Spinal cord (tissue), 10 donors: ENCODE data around the gene SPAG6. TPM values are rescaled to one million over a fixed set of nuclear protein-coding genes. Genes with fewer than 3 reads are reported as not detected.

ENCODE experiments used
- DNase-seq, 6 donors: peaks; one replicate each; pipeline versions ENCODE4 v3.0.0 to v3.0.0-alpha.2; 2013 to 2015; ENCODE audit warnings: low spot score in 6 of 6, low read depth in 4 of 6
- H3K27ac ChIP-seq: one replicate; pipeline ENCODE4 v1.5.1; 2013; ENCODE audit warnings: low read depth, low read length, control low read depth
- H3K27me3 ChIP-seq: one replicate; pipeline ENCODE4 v1.6.1; 2013; ENCODE audit warnings: low read length; ENCODE audit not compliant: control insufficient read depth, insufficient read depth
- H3K36me3 ChIP-seq: one replicate; pipeline ENCODE4 v1.6.1; 2013; ENCODE audit warnings: low read length; ENCODE audit not compliant: control insufficient read depth, insufficient read depth
- H3K4me1 ChIP-seq: one replicate; pipeline ENCODE4 v1.6.1; 2013; ENCODE audit warnings: low read length; ENCODE audit not compliant: control insufficient read depth, insufficient read depth
- H3K4me3 ChIP-seq: one replicate; pipeline ENCODE4 v1.5.1; 2013; ENCODE audit warnings: low read depth, low read length, control low read depth
- H3K9me3 ChIP-seq: one replicate; pipeline ENCODE4 v1.6.1; 2013; ENCODE audit warnings: low read length; ENCODE audit not compliant: control insufficient read depth, insufficient read depth
- WGBS: methylation state at CpG from one replicate; pipeline ENCODE4 v1.1.5; 2013; ENCODE audit warnings: missing lambda C conversion rate; ENCODE audit not compliant: insufficient coverage; 5-methylcytosine and 5-hydroxymethylcytosine counted together
- polyA plus RNA-seq, 2 donors: library from polyadenylated mRNA; unstranded; fragments of 120-200 nt; gene quantifications; one replicate each; pipeline ENCODE4 v1.2.1, GENCODE V29; 2013; ENCODE audit not compliant: insufficient read length in 2 of 2
- total RNA-seq, 2 donors: library from RNA; depleted of rRNA in 1 of 2; stranded (reverse); fragments of 120-200 nt in 1 of 2; fragments of >200 nt in 1 of 2; gene quantifications; one replicate each; pipeline versions ENCODE4 v1.2.3 to v1.2.4, GENCODE V29; 2013 to 2014
- donor health status: healthy.

Gene SPAG6
- total and polyA plus RNA-seq, 4 donors, result 4.5 to 19.4 (median 11.5) TPM

DNA sequence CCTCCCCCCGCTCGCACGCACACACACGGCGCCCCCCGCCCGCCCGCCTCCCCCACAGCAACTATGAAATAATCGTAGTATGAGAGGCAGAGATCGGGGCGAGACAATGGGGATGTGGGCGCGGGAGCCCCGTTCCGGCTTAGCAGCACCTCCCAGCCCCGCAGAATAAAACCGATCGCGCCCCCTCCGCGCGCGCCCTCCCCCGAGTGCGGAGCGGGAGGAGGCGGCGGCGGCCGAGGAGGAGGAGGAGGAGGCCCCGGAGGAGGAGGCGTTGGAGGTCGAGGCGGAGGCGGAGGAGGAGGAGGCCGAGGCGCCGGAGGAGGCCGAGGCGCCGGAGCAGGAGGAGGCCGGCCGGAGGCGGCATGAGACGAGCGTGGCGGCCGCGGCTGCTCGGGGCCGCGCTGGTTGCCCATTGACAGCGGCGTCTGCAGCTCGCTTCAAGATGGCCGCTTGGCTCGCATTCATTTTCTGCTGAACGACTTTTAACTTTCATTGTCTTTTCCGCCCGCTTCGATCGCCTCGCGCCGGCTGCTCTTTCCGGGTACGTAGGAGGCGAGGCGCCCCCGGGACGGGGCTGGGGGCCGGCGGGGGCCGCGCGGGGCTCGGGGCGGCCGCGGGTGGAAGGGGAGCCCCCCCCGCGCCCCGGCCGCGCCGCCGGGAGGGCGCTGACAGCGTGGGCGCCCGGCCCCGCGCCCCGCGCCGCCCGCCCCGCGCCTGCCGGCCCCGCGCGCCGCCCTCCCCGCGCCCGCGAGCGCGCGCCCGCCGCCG lies 24.0 kb upstream of the SPAG6 start:
- Histone ChIP-seq H3K4me3 (peak overlapping the region; percentile 71), H3K9me3 (no peaks in the 10 kb centered on the region), H3K27me3 (peaks cover 54% of the 10 kb centered on the region), H3K36me3 (no peaks in the 10 kb centered on the region), H3K27ac (peak overlapping the region; percentile 81), H3K4me1 (peaks cover 14% of the 10 kb centered on the region)
- 0% methylated on average over 105 of the region's 114 CpGs for WGBS
- DNase-seq, result peak in 2 of 6 donors; percentile 88 to 90

DNA sequence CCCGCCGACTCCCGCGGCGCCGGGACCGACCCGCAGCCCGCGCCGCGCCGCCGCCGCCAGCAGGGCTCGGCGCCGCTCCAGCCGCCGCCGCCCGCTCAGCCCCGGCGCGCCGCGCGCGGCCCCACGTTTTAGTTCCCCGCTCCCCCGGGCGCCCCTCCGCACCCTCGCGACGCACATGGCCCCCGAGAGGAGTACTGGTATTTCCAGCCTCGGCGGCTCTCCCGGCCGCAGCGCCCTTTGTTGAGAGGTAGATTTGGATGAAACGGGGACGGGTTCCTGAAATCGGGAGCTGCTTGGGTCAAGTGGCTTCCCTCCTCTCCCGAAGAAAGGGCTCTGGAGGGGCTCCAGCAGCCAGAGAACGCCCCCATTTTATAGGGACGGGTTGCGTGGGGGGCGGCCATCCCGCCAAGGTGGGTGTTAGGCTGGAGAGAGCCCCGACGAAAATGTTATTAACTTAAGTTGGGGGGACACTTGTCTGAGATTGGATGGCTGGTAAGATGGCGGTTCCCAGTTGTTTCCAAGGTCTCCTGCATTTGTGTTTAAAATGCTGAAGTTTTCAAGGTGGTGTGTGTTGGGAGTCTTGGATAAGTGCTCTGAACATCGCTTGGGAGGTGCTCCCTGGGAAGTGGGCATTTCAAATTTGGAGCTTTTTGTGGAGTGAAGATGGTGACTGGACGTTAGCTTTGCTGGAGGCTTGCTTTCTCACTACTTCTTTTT lies 23.2 kb upstream of the SPAG6 start:
- under 1% methylated on average over 55 of the region's 57 CpGs for WGBS
- H3K36me3 ChIP-seq, result no peaks in the 10 kb centered on the region
- peaks cover 14% of the 10 kb centered on the region for H3K4me1 ChIP-seq
- peak overlapping the region; percentile 58 for H3K4me3 ChIP-seq
- peaks cover 54% of the 10 kb centered on the region for H3K27me3 ChIP-seq
- peak in 2 of 6 donors; percentile 66 to 69 for DNase-seq
- no peak overlapping the region for H3K27ac ChIP-seq
- H3K9me3 ChIP-seq, result no peaks in the 10 kb centered on the region

GRCh38 chr10:22322641-22323160 lies 22.6 kb upstream of the SPAG6 start:
- H3K27me3 ChIP-seq, result peaks cover 53% of the 10 kb centered on the region
- no peaks in the 10 kb centered on the region for H3K9me3 ChIP-seq
- no CpG with 5 or more reads among the region's 5 CpGs for WGBS
- H3K4me1 ChIP-seq, result peaks cover 14% of the 10 kb centered on the region
- no peaks in the 10 kb centered on the region for H3K36me3 ChIP-seq
- DNase-seq, result peak in 1 of 6 donors; percentile 2
- peak overlapping the region; percentile 58 for H3K4me3 ChIP-seq
- no peak overlapping the region for H3K27ac ChIP-seq

DNA sequence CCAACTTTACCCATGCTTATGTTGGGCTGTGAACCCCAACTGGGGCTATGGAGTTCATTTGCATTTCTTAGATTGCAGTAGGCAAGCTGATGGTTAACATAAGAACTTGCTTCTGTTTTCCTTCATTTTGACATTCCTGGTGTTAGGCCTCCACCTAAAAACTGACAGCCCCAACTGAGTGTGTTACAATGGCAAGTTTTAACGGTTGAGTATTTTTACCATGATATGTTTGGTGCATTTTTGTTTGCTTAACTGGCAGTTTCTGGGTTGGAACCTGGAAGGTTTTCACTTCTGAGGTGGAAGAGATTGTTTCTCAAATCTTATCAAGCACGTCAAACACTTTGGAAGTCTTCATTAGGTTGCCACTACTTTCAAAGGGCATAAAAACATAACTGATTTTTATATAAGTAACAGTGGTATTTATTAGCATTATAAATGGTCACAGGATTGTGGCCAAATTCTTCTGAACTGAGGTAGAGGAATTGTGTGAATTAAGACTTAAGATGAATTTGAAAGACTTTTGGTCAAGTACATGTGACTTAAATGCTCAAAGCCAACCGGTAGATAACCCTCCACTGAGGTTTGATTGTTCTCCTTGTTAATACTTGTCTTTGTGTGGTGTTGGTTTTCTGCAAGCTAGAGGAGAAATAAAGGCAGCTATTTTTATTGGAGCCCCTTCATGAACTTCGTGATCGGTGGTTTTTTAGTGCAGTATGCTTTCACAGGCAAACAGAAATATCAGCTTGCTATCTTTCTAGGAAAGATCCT lies 21.6 kb upstream of the SPAG6 start:
- 71% methylated on average over 2 of the region's 5 CpGs for WGBS
- peaks cover 14% of the 10 kb centered on the region for H3K4me1 ChIP-seq
- no peaks in the 10 kb centered on the region for H3K9me3 ChIP-seq
- H3K36me3 ChIP-seq, result no peaks in the 10 kb centered on the region
- no peak overlapping the region for H3K27ac ChIP-seq
- peak in 1 of 6 donors; percentile 6 for DNase-seq
- peaks cover 44% of the 10 kb centered on the region for H3K27me3 ChIP-seq
- H3K4me3 ChIP-seq, result no peak overlapping the region

DNA sequence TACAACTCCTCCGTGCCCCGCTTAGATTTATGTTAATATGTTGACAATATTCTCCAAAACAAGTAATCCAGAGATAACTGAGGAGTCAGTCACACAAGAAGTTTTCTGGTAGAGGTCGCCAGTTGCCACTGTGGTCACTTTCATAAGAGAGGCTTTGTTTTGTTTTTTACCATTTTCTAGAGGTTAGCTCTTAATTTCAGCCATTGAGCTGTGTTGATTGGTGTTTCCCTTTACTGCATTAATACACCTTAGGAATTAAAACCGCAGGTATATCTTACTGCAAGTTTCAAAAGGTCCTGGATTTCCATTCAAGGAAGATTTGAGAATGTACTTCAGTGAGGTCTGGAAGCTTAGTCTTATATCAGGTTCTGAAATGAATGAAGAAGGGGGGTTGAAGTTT lies 20.9 kb upstream of the SPAG6 start:
- no peaks in the 10 kb centered on the region for H3K9me3 ChIP-seq
- no peak overlapping the region for H3K27ac ChIP-seq
- H3K4me3 ChIP-seq, result no peak overlapping the region
- H3K36me3 ChIP-seq, result peaks cover 3% of the 10 kb centered on the region
- H3K4me1 ChIP-seq, result peaks cover 14% of the 10 kb centered on the region
- no CpG with 5 or more reads among the region's 4 CpGs for WGBS
- H3K27me3 ChIP-seq, result peaks cover 38% of the 10 kb centered on the region
- DNase-seq, result peak in 1 of 6 donors; percentile 2

GRCh38 chr10:22324893-22325271 lies 20.4 kb upstream of the SPAG6 start:
- H3K27me3 ChIP-seq, result peaks cover 34% of the 10 kb centered on the region
- H3K27ac ChIP-seq, result no peak overlapping the region
- 2% methylated on average over 4 of the region's 9 CpGs for WGBS
- H3K9me3 ChIP-seq, result no peaks in the 10 kb centered on the region
- peaks cover 3% of the 10 kb centered on the region for H3K36me3 ChIP-seq
- peaks cover 14% of the 10 kb centered on the region for H3K4me1 ChIP-seq
- DNase-seq, result no peak
- H3K4me3 ChIP-seq, result peak overlapping the region; percentile 58

- Histone ChIP-seq H3K27ac (no peak overlapping the region), H3K4me1 (peaks cover 14% of the 10 kb centered on the region), H3K4me3 (peak overlapping the region; percentile 58), H3K9me3 (no peaks in the 10 kb centered on the region), H3K27me3 (peaks cover 32% of the 10 kb centered on the region), H3K36me3 (peaks cover 3% of the 10 kb centered on the region)
- WGBS, result 1% methylated on average over 88 of the region's 92 CpGs
- DNase-seq, result peak in 2 of 6 donors; percentile 88 to 89
These were observed 19.8 kb upstream of the SPAG6 start for GRCh38 chr10:22325272-22326144.

- peaks cover 32% of the 10 kb centered on the region for H3K27me3 ChIP-seq
- H3K4me3 ChIP-seq, result peak overlapping the region; percentile 13
- H3K27ac ChIP-seq, result no peak overlapping the region
- peak in 1 of 6 donors; percentile 5 for DNase-seq
- no peaks in the 10 kb centered on the region for H3K9me3 ChIP-seq
- no CpG with 5 or more reads among the region's 8 CpGs for WGBS
- H3K4me1 ChIP-seq, result peaks cover 14% of the 10 kb centered on the region
- H3K36me3 ChIP-seq, result peaks cover 3% of the 10 kb centered on the region
These were observed 19.1 kb upstream of the SPAG6 start for GRCh38 chr10:22326145-22326702.
